Activated naive CD8-positive, alpha-beta T cell treated with anti-CD3 and anti-CD28 coated beads for 36 hours (primary cell): ENCODE data around the gene TMEM267. TPM values are rescaled to one million over a fixed set of nuclear protein-coding genes. Genes with fewer than 3 reads are reported as not detected.
A peak's percentile ranks its signal among the peaks of the same experiment; 100 is the strongest.
"Not testable (repeated sequence)": the region's sequence is repeated elsewhere in the genome, so short reads cannot be mapped to it uniquely, and the experiment has no call there.

Source experiments
- DNase-seq: peaks from one replicate; pipeline ENCODE4 v3.0.0; 2021
- H3K27ac Mint-ChIP-seq: one replicate; pipeline ENCODE4 v1.8.0; 2022; ENCODE audit warnings: mild to moderate bottlenecking, moderate library complexity, mixed read lengths
- H3K27me3 Mint-ChIP-seq: one replicate; pipeline ENCODE4 v1.8.0; 2022; ENCODE audit warnings: mild to moderate bottlenecking, mixed read lengths
- H3K36me3 Mint-ChIP-seq: one replicate; pipeline ENCODE4 v1.8.0; 2021; ENCODE audit warnings: mild to moderate bottlenecking, mixed read lengths
- H3K4me1 Mint-ChIP-seq: one replicate; pipeline ENCODE4 v1.8.0; 2021; ENCODE audit warnings: mixed read lengths
- H3K4me3 Mint-ChIP-seq: one replicate; pipeline ENCODE4 v1.8.0; 2022; ENCODE audit warnings: mild to moderate bottlenecking, moderate library complexity, mixed read lengths
- H3K9me3 Mint-ChIP-seq: one replicate; pipeline ENCODE4 v1.8.0; 2022; ENCODE audit warnings: mixed read lengths
- total RNA-seq, 2 experiments: library from RNA; stranded (reverse); gene quantifications; one replicate each; pipeline ENCODE4 v1.2.3, GENCODE V29; 2021

TMEM267 gene
- total RNA-seq = 10 to 100 TPM; 20.4 to 24.1 TPM

DNA sequence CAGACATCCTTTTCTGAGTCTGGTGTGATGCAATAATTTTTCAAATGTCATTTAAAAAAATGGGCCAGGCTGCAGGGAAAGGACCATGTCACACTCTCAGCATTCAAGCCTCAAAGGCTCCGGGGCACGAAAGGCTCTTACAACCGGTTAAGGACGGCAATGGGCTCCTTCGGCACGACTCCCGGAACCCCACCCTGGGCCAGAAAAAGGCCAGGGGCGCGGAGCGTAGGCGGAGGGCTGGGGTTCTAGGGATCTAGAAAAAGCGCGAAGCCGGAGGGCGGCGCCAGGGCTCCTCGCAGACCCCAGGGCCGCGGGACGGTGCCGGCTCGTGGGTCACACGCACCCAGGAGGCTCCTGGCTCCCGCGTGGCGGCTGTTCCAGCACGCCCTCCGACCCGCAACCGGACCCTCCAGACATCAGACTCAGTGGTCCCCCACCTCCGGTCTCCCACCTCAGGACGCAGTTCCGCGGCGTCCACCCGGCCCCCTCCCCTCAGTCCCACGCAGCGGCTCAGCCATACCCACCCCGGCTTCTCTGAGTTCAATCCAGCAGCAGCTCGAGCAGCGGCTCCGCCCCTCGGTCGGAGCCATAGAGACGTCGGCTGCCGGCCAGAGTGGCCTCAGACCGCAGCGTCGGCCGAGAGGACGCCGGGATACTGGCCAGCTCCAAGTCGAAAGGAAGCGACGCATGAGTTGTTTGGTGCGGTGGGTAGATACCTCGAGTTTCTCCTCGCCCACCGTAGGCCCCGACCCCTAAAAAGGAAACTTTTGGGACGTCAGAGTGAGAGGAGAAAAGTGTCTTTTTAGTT lies at the start of gene TMEM267:
TSS of gene TMEM267 (minus strand) at position 568 of the 808 bp plus-strand sequence. CDS start 29,896 bp downstream, outside the sequence.
- Mint-ChIP-seq H3K4me1 (peaks cover 39% of the 10 kb centered on the region), H3K4me3 (peak within 1 kb of the TSS; percentile 97), H3K9me3 (no peaks in the 10 kb centered on the region), H3K36me3 (peaks cover 27% of the 10 kb centered on the region), H3K27ac (peak within 1 kb of the TSS; percentile 100), H3K27me3 (peaks cover 4% of the 10 kb centered on the region)
- peak; percentile 84 for DNase-seq

DNA sequence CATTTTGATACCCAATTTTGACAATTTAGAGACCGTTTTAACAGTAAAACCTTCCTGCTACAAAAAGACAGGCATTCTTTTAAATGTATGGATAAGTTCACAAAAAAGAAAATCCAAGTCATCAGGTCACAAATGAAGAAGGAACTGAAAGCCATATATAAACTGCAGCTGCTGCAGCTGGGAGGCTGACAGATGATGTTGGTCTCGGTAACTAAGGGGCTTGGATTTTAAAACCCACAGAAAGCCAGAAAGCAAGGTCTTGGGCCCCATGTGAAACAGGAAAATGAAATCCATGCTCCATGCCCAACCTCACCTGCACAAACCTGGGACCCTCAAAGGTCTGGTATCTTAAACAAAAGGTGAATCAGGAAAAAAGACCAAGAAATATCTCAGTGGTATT lies 47.0 kb upstream of the TMEM267 start:
- DNase-seq = no peak
- Mint-ChIP-seq H3K36me3 (peaks cover 29% of the 10 kb centered on the region), H3K27ac (no peak overlapping the region), H3K27me3 (no peaks in the 10 kb centered on the region), H3K4me1 (peaks cover 12% of the 10 kb centered on the region), H3K9me3 (no peaks in the 10 kb centered on the region), H3K4me3 (no peak overlapping the region)

- no peak overlapping the region for H3K4me3 Mint-ChIP-seq
- DNase-seq = no peak
- H3K9me3 Mint-ChIP-seq = no peaks in the 10 kb centered on the region
- H3K27ac Mint-ChIP-seq = no peak overlapping the region
- no peaks in the 10 kb centered on the region for H3K27me3 Mint-ChIP-seq
- H3K36me3 Mint-ChIP-seq = peaks cover 23% of the 10 kb centered on the region
- H3K4me1 Mint-ChIP-seq = peaks cover 3% of the 10 kb centered on the region
Measured at GRCh38 chr5:43523662-43524072, 40.0 kb upstream of the TMEM267 start.

DNA sequence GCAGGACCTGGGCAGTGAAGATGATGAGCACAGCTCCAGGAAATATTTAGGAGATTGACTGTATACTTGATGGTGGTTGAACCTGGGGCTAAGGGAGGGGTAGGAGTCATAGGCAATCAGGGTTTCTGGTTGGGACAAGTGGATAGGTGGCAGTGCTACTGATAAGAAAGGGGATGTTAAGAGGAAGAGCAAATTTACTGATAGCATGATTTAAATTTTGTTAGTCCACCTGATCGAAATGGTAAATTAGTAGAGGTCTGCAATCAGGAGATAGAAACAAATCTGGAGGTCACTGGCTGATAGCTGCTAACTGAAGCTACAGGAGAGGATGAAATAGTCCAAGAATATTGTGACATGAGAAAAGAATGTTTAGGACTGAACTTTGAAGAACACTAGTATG lies 37.0 kb upstream of the TMEM267 start:
- DNase-seq = no peak
- Mint-ChIP-seq H3K4me1 (peaks cover 6% of the 10 kb centered on the region), H3K27me3 (no peaks in the 10 kb centered on the region), H3K4me3 (no peak overlapping the region), H3K9me3 (no peaks in the 10 kb centered on the region), H3K27ac (no peak overlapping the region), H3K36me3 (peaks cover 18% of the 10 kb centered on the region)

GRCh38 chr5:43515678-43516048 lies 32.0 kb upstream of the TMEM267 start:
- no peak for DNase-seq
- Mint-ChIP-seq H3K27ac (peak overlapping the region; percentile 95), H3K27me3 (no peaks in the 10 kb centered on the region), H3K4me3 (peak overlapping the region; percentile 92), H3K36me3 (peaks cover 21% of the 10 kb centered on the region), H3K4me1 (peaks cover 20% of the 10 kb centered on the region), H3K9me3 (no peaks in the 10 kb centered on the region)

GRCh38 chr5:43514816-43515677 lies 31.4 kb upstream of the TMEM267 start, which contains the start of gene C5orf34:
C5orf34 (minus strand) TSS chr5:43515148; CDS start chr5:43509339, 5,809 bp downstream.
- H3K27ac Mint-ChIP-seq = peak within 1 kb of the TSS; percentile 95
- DNase-seq = peak; percentile 91
- H3K9me3 Mint-ChIP-seq = no peaks in the 10 kb centered on the region
- peak within 1 kb of the TSS; percentile 92 for H3K4me3 Mint-ChIP-seq
- peaks cover 23% of the 10 kb centered on the region for H3K36me3 Mint-ChIP-seq
- H3K27me3 Mint-ChIP-seq = no peaks in the 10 kb centered on the region
- peaks cover 20% of the 10 kb centered on the region for H3K4me1 Mint-ChIP-seq

- peaks cover 23% of the 10 kb centered on the region for H3K36me3 Mint-ChIP-seq
- no peak for DNase-seq
- H3K9me3 Mint-ChIP-seq = no peaks in the 10 kb centered on the region
- peaks cover 20% of the 10 kb centered on the region for H3K4me1 Mint-ChIP-seq
- no peaks in the 10 kb centered on the region for H3K27me3 Mint-ChIP-seq
- H3K4me3 Mint-ChIP-seq = peak overlapping the region; percentile 92
- H3K27ac Mint-ChIP-seq = peak overlapping the region; percentile 95
Measured at GRCh38 chr5:43514471-43514815, 30.8 kb upstream of the TMEM267 start.

DNA sequence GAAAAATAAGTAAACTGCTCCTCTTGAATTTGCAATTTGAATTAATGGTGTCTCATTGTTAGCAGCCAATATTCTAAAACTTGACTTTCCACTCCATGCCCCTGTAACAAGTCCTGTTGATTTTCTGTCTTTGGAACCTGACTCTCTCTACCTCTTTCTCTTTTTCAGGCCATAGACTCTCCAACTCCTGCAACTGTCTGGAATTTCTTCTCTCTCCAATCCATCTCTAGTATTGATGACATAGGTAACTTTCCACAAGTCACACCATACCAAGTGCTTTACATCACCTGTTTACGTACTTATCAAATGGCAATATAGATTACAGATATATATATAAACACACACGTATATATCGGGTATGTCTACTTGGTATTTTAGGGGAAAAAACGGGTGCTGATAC lies 30.4 kb upstream of the TMEM267 start:
- Mint-ChIP-seq H3K4me3 (peak overlapping the region; percentile 92), H3K27me3 (no peaks in the 10 kb centered on the region), H3K27ac (peak overlapping the region; percentile 95), H3K9me3 (no peaks in the 10 kb centered on the region), H3K36me3 (peaks cover 23% of the 10 kb centered on the region), H3K4me1 (peaks cover 20% of the 10 kb centered on the region)
- no peak for DNase-seq

- peaks cover 20% of the 10 kb centered on the region for H3K36me3 Mint-ChIP-seq
- not testable (repeated sequence) for H3K27ac Mint-ChIP-seq, H3K27me3 Mint-ChIP-seq, H3K4me3 Mint-ChIP-seq, DNase-seq, H3K9me3 Mint-ChIP-seq
- H3K4me1 Mint-ChIP-seq = peaks cover 18% of the 10 kb centered on the region
Measured at GRCh38 chr5:43511062-43511461, 27.4 kb upstream of the TMEM267 start.

GRCh38 chr5:43498581-43498980 lies 14.9 kb upstream of the TMEM267 start:
- no peaks in the 10 kb centered on the region for H3K9me3 Mint-ChIP-seq
- no peak overlapping the region for H3K27ac Mint-ChIP-seq
- H3K36me3 Mint-ChIP-seq = peaks cover 17% of the 10 kb centered on the region
- peaks cover 1% of the 10 kb centered on the region for H3K4me1 Mint-ChIP-seq
- DNase-seq = no peak
- no peaks in the 10 kb centered on the region for H3K27me3 Mint-ChIP-seq
- no peak overlapping the region for H3K4me3 Mint-ChIP-seq

DNA sequence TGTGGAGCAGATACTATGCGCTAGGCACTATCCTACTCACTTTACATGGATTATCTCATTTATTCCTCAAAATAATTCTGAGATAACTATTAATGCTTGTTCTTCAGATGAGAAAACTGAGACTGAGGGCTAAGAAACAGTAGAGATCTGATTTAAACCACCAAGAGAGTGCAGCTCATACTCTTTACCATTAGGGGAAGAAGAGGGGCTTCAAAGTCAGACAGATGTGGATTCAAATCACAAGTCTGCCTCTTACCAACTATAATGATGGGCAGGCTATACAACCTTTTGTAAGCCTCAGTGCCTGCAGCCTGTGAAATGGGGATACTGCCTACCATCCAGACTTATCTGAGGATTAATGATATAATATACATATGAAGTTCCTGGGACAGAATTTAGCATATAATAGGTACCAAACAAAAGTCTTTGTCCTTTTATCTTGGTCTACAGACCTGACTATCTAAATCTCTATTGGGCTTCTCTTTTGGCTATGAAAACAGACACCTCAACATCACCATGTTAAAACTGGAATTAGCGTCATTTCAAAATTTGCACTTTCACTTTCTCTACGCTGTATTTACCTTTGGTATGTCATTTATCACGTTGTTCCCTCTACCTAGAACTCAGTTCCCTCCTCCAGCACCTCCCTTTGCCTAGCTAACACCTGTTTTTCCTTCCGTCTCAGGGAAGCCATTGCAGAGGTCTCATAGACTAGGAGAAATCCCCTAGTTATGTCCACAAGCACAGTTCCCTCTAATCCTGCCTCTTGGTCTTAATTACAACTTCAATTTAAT lies 13.8 kb upstream of the TMEM267 start:
- no peaks in the 10 kb centered on the region for H3K27me3 Mint-ChIP-seq
- no peak for DNase-seq
- H3K9me3 Mint-ChIP-seq = no peaks in the 10 kb centered on the region
- H3K27ac Mint-ChIP-seq = no peak overlapping the region
- H3K4me3 Mint-ChIP-seq = no peak overlapping the region
- peaks cover 1% of the 10 kb centered on the region for H3K4me1 Mint-ChIP-seq
- H3K36me3 Mint-ChIP-seq = peaks cover 13% of the 10 kb centered on the region

- Mint-ChIP-seq H3K27ac (no peak overlapping the region), H3K36me3 (peaks cover 2% of the 10 kb centered on the region), H3K4me1 (peaks cover 4% of the 10 kb centered on the region), H3K4me3 (no peak overlapping the region), H3K27me3 (no peaks in the 10 kb centered on the region), H3K9me3 (no peaks in the 10 kb centered on the region)
- DNase-seq = no peak
Measured at GRCh38 chr5:43491326-43491725, 7.7 kb upstream of the TMEM267 start.

GRCh38 chr5:43486353-43486752 lies 2.7 kb upstream of the TMEM267 start:
- Mint-ChIP-seq H3K27me3 (peaks cover 4% of the 10 kb centered on the region), H3K9me3 (no peaks in the 10 kb centered on the region), H3K36me3 (peaks cover 23% of the 10 kb centered on the region), H3K4me1 (peaks cover 30% of the 10 kb centered on the region), H3K4me3 (no peak overlapping the region), H3K27ac (peak overlapping the region; percentile 100)
- no peak for DNase-seq

DNA sequence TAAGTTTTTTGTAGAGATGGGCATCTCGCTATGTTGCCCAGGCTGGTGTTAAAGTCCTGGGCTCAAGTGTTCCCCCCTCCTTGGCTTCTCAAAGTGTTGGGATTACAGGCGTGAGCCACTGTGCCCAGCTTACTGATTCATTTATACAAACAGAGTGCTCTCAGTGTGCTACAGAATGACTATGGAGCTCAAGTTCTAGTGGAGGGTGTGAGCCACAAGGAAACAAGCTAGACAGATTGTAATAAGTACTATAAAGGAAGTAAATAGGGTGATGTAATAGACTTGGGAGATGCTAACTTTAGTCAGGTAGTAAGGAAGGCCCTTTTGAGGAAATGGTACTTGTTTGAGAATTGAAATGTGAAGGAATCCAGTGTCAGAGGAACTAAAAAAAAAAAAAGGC lies 1.7 kb upstream of the TMEM267 start:
- H3K27me3 Mint-ChIP-seq = peaks cover 4% of the 10 kb centered on the region
- peaks cover 26% of the 10 kb centered on the region for H3K36me3 Mint-ChIP-seq
- H3K4me3 Mint-ChIP-seq = peak overlapping the region; percentile 97
- peaks cover 33% of the 10 kb centered on the region for H3K4me1 Mint-ChIP-seq
- H3K9me3 Mint-ChIP-seq = no peaks in the 10 kb centered on the region
- DNase-seq = no peak
- H3K27ac Mint-ChIP-seq = peak overlapping the region; percentile 100
